SK-N-SH treated with all-trans-retinoic acid at 6 μM for 48 hours (cell line): ENCODE results near the gene RAB3IP.

Experiments
- ARNTL ChIP-seq: fragments of 450-650 bp; formaldehyde crosslinking; IDR thresholded peaks from 2 replicates; pipeline ENCODE4 v1.5.0; 2020; ENCODE audit warnings: low read depth, mild to moderate bottlenecking, moderate library complexity, borderline replicate concordance
- BACH2 ChIP-seq: fragments of 250-450 bp; sonication (Bioruptor Pico); IDR thresholded peaks from 2 replicates; pipeline ENCODE4 v1.9.0; 2021; ENCODE audit warnings: mild to moderate bottlenecking, borderline replicate concordance
- CREB5 ChIP-seq: fragments of 250-450 bp; sonication (Bioruptor Pico); IDR thresholded peaks from 2 replicates; pipeline ENCODE4 v1.5.1; 2020; ENCODE audit warnings: low read depth, mild to moderate bottlenecking, moderate library complexity
- CSRNP3 ChIP-seq: fragments of 250-450 bp; sonication (Bioruptor Pico); IDR thresholded peaks from 2 replicates; pipeline ENCODE4 v1.5.1; 2021; ENCODE audit warnings: mild to moderate bottlenecking, moderate library complexity
- ESRRG ChIP-seq: fragments of 250-450 bp; sonication (Bioruptor Pico); IDR thresholded peaks from 2 replicates; pipeline ENCODE4 v1.6.1; 2021; ENCODE audit warnings: mild to moderate bottlenecking
- OSR1 ChIP-seq: fragments of 250-450 bp; sonication (Bioruptor Pico); IDR thresholded peaks from 2 replicates; pipeline ENCODE4 v1.8.0; 2022; ENCODE audit warnings: moderate library complexity, mild to moderate bottlenecking, inconsistent platforms
- PATZ1 ChIP-seq: fragments of 250-450 bp; sonication (Bioruptor Pico); IDR thresholded peaks from 2 replicates; pipeline ENCODE4 v1.8.0; 2020; ENCODE audit warnings: mild to moderate bottlenecking, moderate library complexity, borderline replicate concordance
- RARB ChIP-seq: fragments of 250-450 bp; sonication (Bioruptor Pico); IDR thresholded peaks from 2 replicates; pipeline ENCODE4 v1.8.0; 2021; ENCODE audit warnings: mild to moderate bottlenecking, moderate library complexity
- SNAI2 ChIP-seq: fragments of 250-450 bp; sonication (Bioruptor Pico); IDR thresholded peaks from 2 replicates; pipeline ENCODE4 v1.5.0; 2020; ENCODE audit warnings: mild to moderate bottlenecking, moderate library complexity
- TOX ChIP-seq: fragments of 250-450 bp; sonication (Bioruptor Pico); IDR thresholded peaks from 2 replicates; pipeline ENCODE4 v1.8.0; 2021; ENCODE audit warnings: mild to moderate bottlenecking, moderate library complexity, borderline replicate concordance
- ZFP3 ChIP-seq: fragments of 250-450 bp; sonication (Bioruptor Pico); IDR thresholded peaks from 2 replicates; pipeline ENCODE4 v1.5.0; 2020; ENCODE audit warnings: mild to moderate bottlenecking, moderate library complexity
- ZFP30 ChIP-seq: fragments of 450-650 bp; formaldehyde crosslinking; IDR thresholded peaks from 2 replicates; pipeline ENCODE4 v1.5.0; 2022; ENCODE audit warnings: mild to moderate bottlenecking, moderate library complexity
- ZNF565 ChIP-seq: fragments of 450-650 bp; formaldehyde crosslinking; conservative IDR thresholded peaks from 2 replicates; pipeline ENCODE4 v1.5.0; 2020; ENCODE audit warnings: low read depth, mild to moderate bottlenecking, moderate library complexity
- ZNF70 ChIP-seq: fragments of 450-650 bp; formaldehyde crosslinking; IDR thresholded peaks from 2 replicates; pipeline ENCODE4 v1.5.0; 2020; ENCODE audit warnings: mild to moderate bottlenecking, moderate library complexity

- TF ChIP-seq PATZ1 (no peak), CREB5 (no peak), ZFP30 (CRISPR knock-in tag) (no peak), BACH2 (CRISPR knock-in tag) (no peak), ARNTL (CRISPR knock-in tag) (no peak), TOX (CRISPR knock-in tag) (no peak), ZNF70 (CRISPR knock-in tag) (no peak), SNAI2 (no peak), RARB (CRISPR knock-in tag) (no peak), ZFP3 (no peak), ZNF565 (no peak), OSR1 (CRISPR knock-in tag) (no peak), ESRRG (CRISPR knock-in tag) (no peak), CSRNP3 (CRISPR knock-in tag) (no peak)
These were observed 19.0 kb upstream of the RAB3IP start for GRCh38 chr12:69719336-69720316.
